ENCODE results near the gene TMSB10.

The TMSB10 gene

DNA sequence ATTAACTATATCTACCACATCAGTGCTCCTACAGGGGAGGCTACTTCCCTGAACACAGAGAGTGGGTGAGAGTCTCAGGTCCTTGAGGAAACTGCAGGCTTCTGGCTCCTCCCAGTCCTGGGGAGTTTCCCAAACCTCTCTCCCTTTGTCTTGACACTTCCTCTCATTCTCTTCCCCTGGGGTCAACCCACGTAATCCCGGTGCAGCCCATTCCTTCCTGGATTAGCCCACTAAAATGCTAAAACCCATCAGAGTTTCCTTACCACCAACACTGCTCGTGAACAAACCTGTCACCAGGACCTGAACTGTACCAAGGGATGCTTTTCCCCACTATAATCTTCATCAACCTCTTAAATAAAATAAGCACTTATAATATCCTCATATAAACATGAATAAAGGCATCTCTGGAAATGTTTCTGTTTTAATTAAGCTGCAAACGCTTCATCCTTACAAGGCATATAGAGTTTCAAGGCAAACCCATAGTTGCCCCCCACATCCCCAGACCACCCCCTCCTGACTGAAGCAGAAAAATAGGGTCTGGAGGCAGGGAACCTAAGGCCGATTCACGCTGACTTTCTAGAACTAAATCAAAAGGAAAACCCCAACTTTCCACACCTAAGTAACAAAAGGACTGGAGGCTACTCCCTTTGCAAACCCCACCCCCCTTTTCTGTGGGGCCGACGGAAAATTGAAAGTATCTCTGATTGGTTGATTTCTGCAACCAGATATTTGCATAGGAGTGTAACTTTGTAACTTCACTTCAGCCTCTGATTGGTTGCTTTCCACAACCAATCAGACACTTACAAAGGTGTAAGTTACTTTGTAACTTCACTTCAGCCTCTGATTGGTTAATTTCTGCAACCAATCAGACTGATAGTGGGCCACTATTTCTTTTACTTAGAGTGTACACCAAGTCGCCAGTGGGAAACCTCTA lies 19.0 kb downstream of the TMSB10 start:
- Histone ChIP-seq H3K9me3 (ENCODE audit: severe bottlenecking) (no peaks in the 10 kb centered on the region), H3K36me3 (ENCODE audit: low read depth) (no peaks in the 10 kb centered on the region), H3K4me1 (ENCODE audit: insufficient read depth, poor library complexity, severe bottlenecking) (peaks cover 34% of the 10 kb centered on the region), H3K27ac (ENCODE audit: poor library complexity, severe bottlenecking) (peak overlapping the region; percentile 98), H3K4me3 (ENCODE audit: severe bottlenecking) (peak overlapping the region; percentile 6), H3K27me3 (ENCODE audit: insufficient read depth, poor library complexity, severe bottlenecking) (no peaks in the 10 kb centered on the region)
- no peak for DNase-seq (ENCODE audit: low spot score)
- ATAC-seq (ENCODE audit: low read depth): peak; percentile 49
- TF ChIP-seq, protein P1, sequence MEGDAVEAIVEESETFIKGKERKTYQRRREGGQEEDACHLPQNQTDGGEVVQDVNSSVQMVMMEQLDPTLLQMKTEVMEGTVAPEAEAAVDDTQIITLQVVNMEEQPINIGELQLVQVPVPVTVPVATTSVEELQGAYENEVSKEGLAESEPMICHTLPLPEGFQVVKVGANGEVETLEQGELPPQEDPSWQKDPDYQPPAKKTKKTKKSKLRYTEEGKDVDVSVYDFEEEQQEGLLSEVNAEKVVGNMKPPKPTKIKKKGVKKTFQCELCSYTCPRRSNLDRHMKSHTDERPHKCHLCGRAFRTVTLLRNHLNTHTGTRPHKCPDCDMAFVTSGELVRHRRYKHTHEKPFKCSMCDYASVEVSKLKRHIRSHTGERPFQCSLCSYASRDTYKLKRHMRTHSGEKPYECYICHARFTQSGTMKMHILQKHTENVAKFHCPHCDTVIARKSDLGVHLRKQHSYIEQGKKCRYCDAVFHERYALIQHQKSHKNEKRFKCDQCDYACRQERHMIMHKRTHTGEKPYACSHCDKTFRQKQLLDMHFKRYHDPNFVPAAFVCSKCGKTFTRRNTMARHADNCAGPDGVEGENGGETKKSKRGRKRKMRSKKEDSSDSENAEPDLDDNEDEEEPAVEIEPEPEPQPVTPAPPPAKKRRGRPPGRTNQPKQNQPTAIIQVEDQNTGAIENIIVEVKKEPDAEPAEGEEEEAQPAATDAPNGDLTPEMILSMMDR (IDR thresholded peaks at IDR 0.05; ENCODE audit: poor library complexity, severe bottlenecking): no peak

DNA sequence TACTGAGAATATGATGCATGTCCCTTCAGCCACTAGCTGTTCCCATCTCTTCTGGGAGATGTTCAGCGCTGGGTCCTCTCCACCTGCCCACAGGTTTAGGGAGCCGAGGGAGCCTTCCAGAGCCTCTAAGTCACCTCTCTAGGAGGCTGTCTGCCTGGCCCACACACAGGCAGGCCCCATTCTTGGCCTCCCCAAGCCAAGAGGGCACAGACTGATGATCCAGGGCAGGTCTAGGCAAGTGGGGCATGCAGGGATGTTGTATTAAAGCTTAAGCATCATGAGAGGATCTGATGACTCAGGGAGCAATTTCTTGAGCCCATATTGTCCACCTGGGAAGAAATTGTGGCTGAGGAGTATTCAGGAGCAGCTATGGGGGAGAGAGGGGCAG lies 19.9 kb downstream of the TMSB10 start:
- no peak overlapping the region for H3K4me3 ChIP-seq (ENCODE audit: severe bottlenecking)
- H3K9me3 ChIP-seq (ENCODE audit: severe bottlenecking): no peaks in the 10 kb centered on the region
- H3K36me3 ChIP-seq (ENCODE audit: low read depth): no peaks in the 10 kb centered on the region
- DNase-seq (ENCODE audit: low spot score) (peak; percentile 85), ATAC-seq (ENCODE audit: low read depth) (peak; percentile 65)
- TF ChIP-seq, protein P1 (IDR thresholded peaks at IDR 0.05; ENCODE audit: poor library complexity, severe bottlenecking): no peak
- peaks cover 25% of the 10 kb centered on the region for H3K4me1 ChIP-seq (ENCODE audit: insufficient read depth, poor library complexity, severe bottlenecking)
- H3K27ac ChIP-seq (ENCODE audit: poor library complexity, severe bottlenecking): peak overlapping the region; percentile 98
- H3K27me3 ChIP-seq (ENCODE audit: insufficient read depth, poor library complexity, severe bottlenecking): no peaks in the 10 kb centered on the region

DNA sequence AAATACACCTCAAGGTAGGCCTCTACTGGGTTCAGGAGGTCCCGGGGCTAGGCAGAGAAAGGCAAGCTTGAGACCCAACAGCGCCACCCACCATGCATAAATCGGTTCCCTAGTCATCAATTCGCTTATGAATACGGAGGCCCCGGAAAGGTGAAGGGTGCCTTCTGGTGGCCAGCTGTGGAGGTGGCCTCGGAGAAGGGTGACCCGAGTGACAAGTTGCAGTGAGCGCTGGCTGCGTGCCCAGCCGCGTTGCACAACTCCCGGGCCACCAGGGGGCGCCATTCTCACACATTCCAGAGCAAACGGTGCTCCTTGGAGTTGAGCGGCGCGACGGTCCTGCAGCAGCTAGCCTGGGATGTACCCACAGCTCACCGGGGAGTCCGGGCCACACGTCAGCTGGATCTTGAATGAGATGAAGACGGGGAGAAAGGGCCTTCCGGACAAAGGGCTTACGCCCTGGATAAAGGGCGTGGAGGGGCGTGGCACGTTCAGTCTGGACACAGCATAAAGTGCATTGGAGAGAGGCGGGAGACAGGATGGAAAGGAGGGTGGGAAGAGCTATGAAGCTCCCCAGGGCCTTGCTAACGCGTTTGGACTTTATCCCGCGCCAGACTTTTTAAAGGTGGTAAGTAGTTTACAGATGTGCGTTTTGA lies 20.4 kb downstream of the TMSB10 start:
- Histone ChIP-seq H3K4me1 (ENCODE audit: insufficient read depth, poor library complexity, severe bottlenecking) (peaks cover 22% of the 10 kb centered on the region), H3K27me3 (ENCODE audit: insufficient read depth, poor library complexity, severe bottlenecking) (no peaks in the 10 kb centered on the region), H3K4me3 (ENCODE audit: severe bottlenecking) (peak overlapping the region; percentile 24), H3K9me3 (ENCODE audit: severe bottlenecking) (no peaks in the 10 kb centered on the region), H3K36me3 (ENCODE audit: low read depth) (no peaks in the 10 kb centered on the region), H3K27ac (ENCODE audit: poor library complexity, severe bottlenecking) (peak overlapping the region; percentile 98)
- peak; percentile 96 for DNase-seq (ENCODE audit: low spot score)
- peak; percentile 66 for ATAC-seq (ENCODE audit: low read depth)
- TF ChIP-seq, protein P1 (IDR thresholded peaks at IDR 0.05; ENCODE audit: poor library complexity, severe bottlenecking): peak; percentile 97

DNA sequence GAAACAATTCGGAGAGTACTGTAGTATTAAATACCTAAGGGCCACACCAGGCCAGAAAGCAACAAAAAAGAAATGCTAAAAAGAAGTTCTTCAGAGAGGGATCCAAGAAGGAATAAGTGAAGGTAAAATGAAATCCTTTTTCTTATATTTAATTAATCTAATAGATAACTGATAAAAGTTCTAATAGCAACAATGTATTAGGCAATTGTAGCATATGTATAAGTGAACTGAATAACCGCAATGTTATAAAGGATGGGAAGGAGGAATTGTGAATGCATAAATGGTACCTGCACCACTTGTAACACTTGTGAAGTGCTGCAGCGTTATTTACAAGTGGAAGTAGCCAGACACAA lies 21.8 kb downstream of the TMSB10 start:
- Histone ChIP-seq H3K36me3 (ENCODE audit: low read depth) (no peaks in the 10 kb centered on the region), H3K4me1 (ENCODE audit: insufficient read depth, poor library complexity, severe bottlenecking) (peaks cover 22% of the 10 kb centered on the region), H3K4me3 (ENCODE audit: severe bottlenecking) (peak overlapping the region; percentile 24), H3K27me3 (ENCODE audit: insufficient read depth, poor library complexity, severe bottlenecking) (no peaks in the 10 kb centered on the region), H3K9me3 (ENCODE audit: severe bottlenecking) (no peaks in the 10 kb centered on the region), H3K27ac (ENCODE audit: poor library complexity, severe bottlenecking) (peak overlapping the region; percentile 98)
- DNase-seq (ENCODE audit: low spot score): no peak
- no peak for ATAC-seq (ENCODE audit: low read depth)
- TF ChIP-seq, protein P1 (IDR thresholded peaks at IDR 0.05; ENCODE audit: poor library complexity, severe bottlenecking): peak; percentile 72
